Measurements from ENCODE around the gene ABHD12B.

The ABHD12B gene

DNA sequence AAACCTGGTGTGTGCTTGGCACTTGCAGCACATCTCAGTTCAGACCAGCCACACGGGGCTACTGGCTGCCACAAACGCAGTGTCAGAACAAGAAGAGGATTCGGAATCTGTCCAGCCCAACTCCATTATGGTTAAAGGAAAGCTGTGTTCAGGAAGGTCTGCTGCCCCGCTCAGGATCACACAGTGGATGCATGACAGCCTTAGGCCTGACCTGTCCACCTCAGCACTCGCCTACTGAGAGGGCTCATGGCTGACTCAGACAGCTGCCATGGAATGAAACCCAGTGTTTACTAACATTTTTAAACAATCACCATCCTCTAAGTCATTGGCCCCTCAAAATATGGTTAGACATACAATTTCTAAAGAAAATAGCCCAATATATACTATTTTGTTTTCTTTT lies 35.3 kb upstream of the ABHD12B start:
- no peak for TF ChIP-seq FOXP2 (optimal IDR thresholded peaks at IDR 0.05; ENCODE audit: borderline replicate concordance, extremely low read depth, extremely low read length, insufficient read depth)
- TF ChIP-seq, protein P1, sequence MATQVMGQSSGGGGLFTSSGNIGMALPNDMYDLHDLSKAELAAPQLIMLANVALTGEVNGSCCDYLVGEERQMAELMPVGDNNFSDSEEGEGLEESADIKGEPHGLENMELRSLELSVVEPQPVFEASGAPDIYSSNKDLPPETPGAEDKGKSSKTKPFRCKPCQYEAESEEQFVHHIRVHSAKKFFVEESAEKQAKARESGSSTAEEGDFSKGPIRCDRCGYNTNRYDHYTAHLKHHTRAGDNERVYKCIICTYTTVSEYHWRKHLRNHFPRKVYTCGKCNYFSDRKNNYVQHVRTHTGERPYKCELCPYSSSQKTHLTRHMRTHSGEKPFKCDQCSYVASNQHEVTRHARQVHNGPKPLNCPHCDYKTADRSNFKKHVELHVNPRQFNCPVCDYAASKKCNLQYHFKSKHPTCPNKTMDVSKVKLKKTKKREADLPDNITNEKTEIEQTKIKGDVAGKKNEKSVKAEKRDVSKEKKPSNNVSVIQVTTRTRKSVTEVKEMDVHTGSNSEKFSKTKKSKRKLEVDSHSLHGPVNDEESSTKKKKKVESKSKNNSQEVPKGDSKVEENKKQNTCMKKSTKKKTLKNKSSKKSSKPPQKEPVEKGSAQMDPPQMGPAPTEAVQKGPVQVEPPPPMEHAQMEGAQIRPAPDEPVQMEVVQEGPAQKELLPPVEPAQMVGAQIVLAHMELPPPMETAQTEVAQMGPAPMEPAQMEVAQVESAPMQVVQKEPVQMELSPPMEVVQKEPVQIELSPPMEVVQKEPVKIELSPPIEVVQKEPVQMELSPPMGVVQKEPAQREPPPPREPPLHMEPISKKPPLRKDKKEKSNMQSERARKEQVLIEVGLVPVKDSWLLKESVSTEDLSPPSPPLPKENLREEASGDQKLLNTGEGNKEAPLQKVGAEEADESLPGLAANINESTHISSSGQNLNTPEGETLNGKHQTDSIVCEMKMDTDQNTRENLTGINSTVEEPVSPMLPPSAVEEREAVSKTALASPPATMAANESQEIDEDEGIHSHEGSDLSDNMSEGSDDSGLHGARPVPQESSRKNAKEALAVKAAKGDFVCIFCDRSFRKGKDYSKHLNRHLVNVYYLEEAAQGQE (IDR thresholded peaks at IDR 0.05; ENCODE audit: insufficient read depth in 1 of 2, low read depth in 2 of 2, low read length in 2 of 2), result no peak
- TF ChIP-seq POLR2AphosphoS5 (IDR thresholded peaks at IDR 0.05; ENCODE audit: low read depth, low read length), result no peak
- no peak for TF ChIP-seq SIN3A (IDR thresholded peaks at IDR 0.05; ENCODE audit: borderline replicate concordance, insufficient read depth, low read length)
- no peak for TF ChIP-seq TAF1 (IDR thresholded peaks at IDR 0.05; ENCODE audit: borderline replicate concordance, insufficient read depth, low read length)

DNA sequence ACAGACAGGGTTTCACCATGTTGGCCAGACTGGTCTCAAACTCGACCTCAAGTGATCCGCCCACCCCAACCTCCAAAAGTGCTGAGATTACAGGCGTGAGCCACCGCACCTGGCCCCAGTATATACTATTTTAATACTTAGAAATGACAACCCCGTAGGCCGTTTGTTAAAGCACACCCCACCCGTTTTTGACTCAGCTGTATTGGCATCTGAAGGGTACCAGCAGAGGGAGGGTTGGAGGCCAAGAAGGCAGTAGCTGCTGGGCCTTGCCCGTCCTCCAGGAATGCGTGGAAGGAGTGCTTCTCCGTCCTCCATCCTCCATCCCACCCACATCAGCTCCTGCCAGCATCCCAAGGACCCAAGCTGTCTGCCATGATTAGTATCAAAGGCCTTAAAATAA lies 34.6 kb upstream of the ABHD12B start:
- TF ChIP-seq TAF1 (IDR thresholded peaks at IDR 0.05; ENCODE audit: borderline replicate concordance, insufficient read depth, low read length), result no peak
- TF ChIP-seq FOXP2 (optimal IDR thresholded peaks at IDR 0.05; ENCODE audit: borderline replicate concordance, extremely low read depth, extremely low read length, insufficient read depth), result no peak

DNA sequence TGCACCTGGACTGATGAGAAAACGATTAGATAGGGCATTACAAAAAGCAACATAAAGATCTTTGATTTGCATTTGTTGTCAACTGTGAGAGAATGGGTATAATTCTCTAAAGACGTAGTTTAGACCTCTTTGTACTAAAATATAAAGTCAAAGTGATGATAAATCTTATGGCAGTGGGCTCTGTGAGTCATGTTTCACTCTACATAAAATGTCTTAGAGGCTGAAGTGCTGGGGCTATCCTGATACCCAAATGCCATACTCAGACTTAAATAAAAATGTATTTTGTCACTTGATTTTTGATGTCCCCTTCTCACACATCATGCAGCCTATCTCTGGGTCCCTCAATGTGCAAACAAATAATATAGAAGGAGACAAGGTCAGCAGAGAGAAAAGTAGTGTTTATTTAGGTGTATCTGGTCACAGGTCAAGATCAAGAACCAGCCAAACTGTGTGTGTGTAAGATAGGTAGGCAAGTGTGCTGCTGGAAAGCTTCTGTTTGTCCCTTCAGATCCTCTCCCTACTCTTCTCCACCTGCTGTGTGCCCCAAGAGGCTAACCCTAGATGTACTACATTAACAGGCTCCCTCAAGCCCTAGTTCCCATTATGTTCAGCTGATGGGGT lies 33.9 kb upstream of the ABHD12B start:
- TF ChIP-seq POLR2AphosphoS5 (IDR thresholded peaks at IDR 0.05; ENCODE audit: low read depth, low read length) (no peak), TAF1 (IDR thresholded peaks at IDR 0.05; ENCODE audit: borderline replicate concordance, insufficient read depth, low read length) (no peak)
- TF ChIP-seq, protein P1 (IDR thresholded peaks at IDR 0.05; ENCODE audit: insufficient read depth in 1 of 2, low read depth in 2 of 2, low read length in 2 of 2), result no peak

DNA sequence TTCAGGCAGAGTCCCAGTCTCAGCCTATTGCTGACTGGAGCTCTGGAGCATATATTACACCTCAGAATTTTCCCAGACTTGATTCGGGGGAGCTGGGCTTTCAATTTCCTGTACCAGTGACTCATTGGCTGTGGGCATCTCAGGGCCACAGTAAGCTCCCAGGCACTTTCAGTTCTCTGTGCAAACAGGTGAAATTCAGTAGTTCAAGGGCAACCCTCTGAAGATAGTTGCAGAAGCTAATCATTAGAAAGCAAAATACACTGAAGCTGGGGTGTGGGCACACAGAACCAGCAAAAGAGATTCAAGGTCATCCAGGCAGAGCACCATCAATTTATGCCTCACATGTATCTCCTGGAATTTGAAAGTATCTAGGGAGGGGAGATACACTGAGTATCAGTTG lies 32.8 kb upstream of the ABHD12B start:
- TF ChIP-seq POLR2AphosphoS5 (IDR thresholded peaks at IDR 0.05; ENCODE audit: low read depth, low read length) (no peak), TAF1 (IDR thresholded peaks at IDR 0.05; ENCODE audit: borderline replicate concordance, insufficient read depth, low read length) (no peak), SIN3A (IDR thresholded peaks at IDR 0.05; ENCODE audit: borderline replicate concordance, insufficient read depth, low read length) (no peak), FOXP2 (optimal IDR thresholded peaks at IDR 0.05; ENCODE audit: borderline replicate concordance, extremely low read depth, extremely low read length, insufficient read depth) (no peak)
- TF ChIP-seq, protein P1 (IDR thresholded peaks at IDR 0.05; ENCODE audit: insufficient read depth in 1 of 2, low read depth in 2 of 2, low read length in 2 of 2), result no peak

DNA sequence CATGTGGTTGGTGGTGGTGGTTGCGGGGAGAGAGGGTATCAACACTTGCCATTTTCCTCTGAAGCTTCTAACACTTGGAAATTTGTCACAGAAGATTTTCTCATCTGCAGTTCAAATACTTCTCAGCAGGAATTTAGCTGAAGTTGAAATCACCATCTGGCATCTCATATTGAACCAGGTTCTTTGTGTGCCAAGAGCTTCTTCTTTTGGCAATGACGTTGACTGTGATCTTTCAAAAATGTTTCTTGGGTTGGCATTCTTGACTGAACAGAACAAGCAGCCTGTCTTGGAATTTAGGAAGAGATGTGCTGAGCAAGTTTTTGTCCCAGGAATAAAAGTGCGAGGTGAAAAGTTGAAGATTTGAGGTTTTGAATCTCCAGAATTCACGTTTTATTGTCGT lies 32.2 kb upstream of the ABHD12B start:
- TF ChIP-seq, protein P1 (IDR thresholded peaks at IDR 0.05; ENCODE audit: insufficient read depth in 1 of 2, low read depth in 2 of 2, low read length in 2 of 2), result no peak
- no peak for TF ChIP-seq FOXP2 (optimal IDR thresholded peaks at IDR 0.05; ENCODE audit: borderline replicate concordance, extremely low read depth, extremely low read length, insufficient read depth)
- TF ChIP-seq SIN3A (IDR thresholded peaks at IDR 0.05; ENCODE audit: borderline replicate concordance, insufficient read depth, low read length), result no peak
- TF ChIP-seq POLR2AphosphoS5 (IDR thresholded peaks at IDR 0.05; ENCODE audit: low read depth, low read length), result no peak
